T follicular helper cell (primary cell): Measurements from ENCODE around the gene PER2.

Source experiments
- DNase-seq: peaks from one replicate; pipeline ENCODE4 v3.0.0-alpha.2; 2020; ENCODE audit warnings: low read depth

Gene PER2

GRCh38 chr2:238250896-238251295, 37.5 kb downstream of the PER2 start:
- DNase-seq = no peak

GRCh38 chr2:238247841-238248453, 40.5 kb downstream of the PER2 start:
- DNase-seq = no peak

DNA sequence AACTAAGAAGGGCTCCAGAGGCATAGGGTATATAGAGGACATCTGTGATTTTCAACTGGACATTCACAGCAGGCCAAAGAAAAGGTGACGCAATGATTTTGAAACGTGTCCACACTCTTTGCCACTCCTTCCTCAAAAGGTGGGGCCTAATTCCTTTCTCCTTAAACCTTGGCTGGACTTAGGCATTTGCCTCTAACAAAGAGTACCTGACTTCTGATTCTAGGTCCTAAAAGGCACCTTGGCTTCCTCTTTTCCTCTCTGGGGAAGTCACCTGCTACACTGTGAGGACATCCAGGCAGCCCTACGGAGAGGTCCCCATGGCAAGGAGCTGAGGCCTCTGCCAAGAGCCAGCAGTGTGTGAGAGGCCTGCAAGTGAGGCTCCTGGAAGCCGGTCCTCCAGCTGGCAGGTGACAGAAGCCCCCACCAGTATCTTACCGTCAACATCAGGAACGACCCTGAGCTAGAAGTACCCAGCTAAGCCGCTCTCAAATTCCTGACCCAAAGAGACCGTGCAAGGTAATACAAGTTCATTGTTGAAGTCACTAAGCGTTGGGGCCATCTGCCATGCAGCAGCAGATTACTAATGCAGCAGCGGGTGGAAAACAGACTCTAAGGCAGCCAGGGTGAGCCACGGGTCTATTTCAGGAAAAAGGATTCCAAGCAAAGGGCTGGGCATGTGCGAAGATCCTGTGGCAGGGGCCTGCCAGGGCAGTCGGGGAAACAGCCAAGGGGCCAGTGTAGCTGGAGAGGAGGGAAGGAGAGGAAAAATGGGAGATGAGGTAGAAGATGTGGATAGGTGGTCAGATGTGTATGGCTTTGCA, 41.2 kb downstream of the PER2 start:
- DNase-seq = no peak

DNA sequence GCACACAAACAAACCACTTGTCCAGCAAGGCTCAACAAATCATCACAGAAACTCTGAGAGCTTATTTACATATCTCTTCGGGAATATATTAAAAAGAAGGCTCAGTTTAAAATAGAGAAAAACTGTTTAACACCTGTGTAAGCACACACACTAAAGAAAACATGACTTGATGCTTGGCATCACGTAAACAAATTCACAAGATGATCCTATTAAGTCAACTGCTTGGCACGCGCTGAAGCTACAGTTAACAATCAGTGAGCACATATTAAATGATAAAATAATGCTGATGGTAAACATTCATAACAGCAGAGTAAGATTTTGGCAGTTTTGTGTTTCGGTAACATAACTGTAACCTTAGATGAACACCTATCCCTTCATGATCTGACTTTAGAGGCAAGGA, 44.3 kb downstream of the PER2 start:
- no peak for DNase-seq

GRCh38 chr2:238243496-238244076, 44.8 kb downstream of the PER2 start:
- DNase-seq = no peak

DNA sequence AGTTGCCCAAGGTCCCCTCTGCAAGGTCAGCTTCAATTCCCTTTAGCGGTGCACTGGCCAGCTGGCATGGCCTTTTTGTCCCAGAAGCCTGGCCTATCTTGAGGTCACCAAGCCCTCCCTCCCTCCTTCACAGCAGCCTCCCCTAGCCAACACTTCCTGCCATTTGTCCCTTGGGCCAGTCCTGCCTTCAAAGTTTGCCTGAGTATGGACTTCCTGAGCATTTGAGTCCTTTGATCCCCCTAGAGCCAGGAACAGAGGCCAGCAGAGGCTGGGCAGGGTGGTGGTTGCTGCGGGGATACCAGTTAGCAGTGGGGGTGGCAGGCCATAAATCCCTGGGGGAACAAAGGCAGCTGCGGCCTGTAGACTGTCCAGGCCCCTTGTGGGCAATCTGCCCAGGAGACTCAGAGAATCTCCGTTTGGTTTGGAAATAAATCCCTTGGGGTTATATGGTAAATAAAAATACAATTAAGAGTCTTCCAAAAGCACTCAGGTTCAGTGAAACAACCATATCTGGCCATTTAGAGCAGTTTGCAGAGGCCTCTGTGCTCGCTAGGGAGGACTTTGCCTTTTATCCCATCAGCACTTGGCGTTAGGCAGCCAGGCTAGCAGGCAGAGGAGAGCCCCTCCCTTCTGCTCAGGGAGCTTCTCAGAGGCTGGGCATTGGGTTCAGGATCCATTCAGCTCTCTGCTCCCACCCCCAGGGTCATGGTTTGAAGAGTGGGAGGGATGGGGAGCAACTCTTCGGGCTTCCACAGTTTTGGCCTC, 45.5 kb downstream of the PER2 start:
- DNase-seq = no peak

DNA sequence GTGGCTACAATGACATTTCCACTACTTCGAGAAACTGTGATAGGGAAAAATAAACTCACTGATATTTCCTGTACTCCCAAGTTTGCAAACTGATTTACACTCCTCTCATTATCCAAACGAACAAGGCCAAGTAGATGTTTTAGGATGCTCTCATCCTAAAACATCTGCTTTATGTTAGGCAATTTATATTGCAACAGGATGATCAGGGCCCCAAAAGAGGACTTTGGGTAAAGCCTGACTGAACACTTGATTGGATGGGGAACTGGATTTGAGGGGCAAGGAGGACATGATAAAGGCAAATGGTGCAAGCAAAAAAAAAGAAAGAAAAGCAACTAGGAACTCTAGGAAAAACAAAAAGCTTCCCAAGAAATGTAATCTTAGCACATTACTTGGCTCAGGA, 46.4 kb downstream of the PER2 start:
- no peak for DNase-seq

- DNase-seq = no peak
These were observed 47.4 kb downstream of the PER2 start for GRCh38 chr2:238240757-238241711.

DNA sequence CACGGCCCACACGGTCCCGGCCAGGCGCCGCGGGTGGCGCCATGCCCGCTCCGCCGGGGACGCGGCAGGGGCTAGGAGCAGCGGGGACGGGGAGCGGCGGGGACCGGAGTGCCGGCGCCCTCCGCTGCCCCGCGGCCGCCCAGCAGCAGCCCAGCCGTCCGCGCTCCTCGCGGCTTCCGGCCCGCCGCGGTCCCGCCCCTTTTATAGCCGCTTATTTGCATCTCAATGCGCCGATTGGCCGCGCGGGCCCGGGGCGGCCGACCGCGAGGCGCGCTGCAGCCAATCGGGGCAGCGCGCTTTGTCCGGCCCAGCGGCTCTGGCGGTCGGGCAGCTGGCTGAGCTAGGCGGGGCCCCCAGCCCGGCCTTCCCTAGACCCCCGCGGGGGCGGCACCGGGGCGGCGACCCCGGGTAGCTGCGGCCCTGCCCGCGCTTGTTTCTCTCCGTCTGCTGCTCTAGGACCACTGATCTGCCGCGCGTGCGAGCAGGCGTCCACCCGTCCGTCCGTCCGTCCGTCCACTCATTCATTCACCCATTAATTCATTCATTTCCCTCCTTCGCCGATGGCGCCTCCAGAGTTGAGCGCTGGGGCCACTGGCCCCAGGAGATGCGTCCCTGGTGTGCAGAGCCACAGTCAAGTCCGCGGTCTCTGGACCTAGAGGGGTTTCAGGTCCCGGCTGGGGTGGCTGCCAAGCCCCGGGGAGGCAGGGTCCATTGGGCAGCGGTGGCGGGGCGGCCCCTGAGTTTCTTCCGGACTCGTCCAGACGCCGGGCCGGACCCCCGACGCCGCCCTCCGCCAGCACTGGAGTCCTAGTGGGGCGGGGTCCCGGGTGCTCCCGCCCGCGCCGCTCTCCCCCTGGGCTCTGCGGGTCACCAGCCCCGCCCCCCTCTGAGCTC, 48.3 kb downstream of the PER2 start, which contains the start of gene HES6:
TSS of gene HES6 (minus strand) at position 176 of the 894 bp plus-strand sequence. CDS start at position 43, 133 bp downstream.
- peak; percentile 56 for DNase-seq

DNA sequence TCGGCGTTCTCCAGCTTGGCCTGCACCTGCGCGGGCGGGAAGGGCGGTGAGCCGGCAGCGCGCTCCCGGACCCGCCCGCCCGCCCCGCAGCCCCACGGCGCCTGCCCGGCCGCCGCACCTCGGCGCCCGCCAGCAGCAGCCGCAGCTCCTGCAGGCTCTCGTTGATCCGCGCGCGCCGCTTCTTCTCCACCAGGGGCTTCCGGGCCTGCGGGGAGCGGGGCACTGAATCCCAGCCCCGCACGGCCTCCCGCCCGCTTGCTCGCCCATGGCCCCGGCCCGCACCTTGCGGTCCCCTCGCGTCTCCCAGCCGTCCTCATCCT, 48.9 kb downstream of the PER2 start:
- peak; percentile 18 for DNase-seq

- peak; percentile 34 for DNase-seq
These were observed 49.5 kb downstream of the PER2 start for GRCh38 chr2:238238766-238239542.

DNA sequence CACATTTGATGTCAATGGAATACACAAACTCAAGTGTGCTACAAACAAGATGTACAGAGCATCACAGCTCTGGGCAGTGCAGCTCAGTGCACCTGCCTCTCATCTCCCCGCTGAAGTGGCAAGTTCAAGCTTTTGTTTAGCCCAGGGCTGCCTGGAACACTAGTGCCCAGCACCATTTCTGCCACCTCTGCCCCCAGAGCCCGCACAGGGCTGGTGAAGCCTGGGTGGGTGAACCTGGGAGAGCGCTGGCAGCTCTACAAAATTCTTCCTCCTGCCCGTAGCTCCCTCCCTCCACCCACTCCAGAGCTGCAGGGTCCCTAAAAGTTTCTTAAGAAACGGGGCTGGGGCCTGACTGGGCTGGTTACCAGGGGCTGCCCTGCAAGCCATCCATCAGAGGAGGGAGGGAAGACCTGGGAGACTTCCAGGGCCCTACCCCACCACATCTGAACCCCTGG, 50.1 kb downstream of the PER2 start:
- no peak for DNase-seq

DNA sequence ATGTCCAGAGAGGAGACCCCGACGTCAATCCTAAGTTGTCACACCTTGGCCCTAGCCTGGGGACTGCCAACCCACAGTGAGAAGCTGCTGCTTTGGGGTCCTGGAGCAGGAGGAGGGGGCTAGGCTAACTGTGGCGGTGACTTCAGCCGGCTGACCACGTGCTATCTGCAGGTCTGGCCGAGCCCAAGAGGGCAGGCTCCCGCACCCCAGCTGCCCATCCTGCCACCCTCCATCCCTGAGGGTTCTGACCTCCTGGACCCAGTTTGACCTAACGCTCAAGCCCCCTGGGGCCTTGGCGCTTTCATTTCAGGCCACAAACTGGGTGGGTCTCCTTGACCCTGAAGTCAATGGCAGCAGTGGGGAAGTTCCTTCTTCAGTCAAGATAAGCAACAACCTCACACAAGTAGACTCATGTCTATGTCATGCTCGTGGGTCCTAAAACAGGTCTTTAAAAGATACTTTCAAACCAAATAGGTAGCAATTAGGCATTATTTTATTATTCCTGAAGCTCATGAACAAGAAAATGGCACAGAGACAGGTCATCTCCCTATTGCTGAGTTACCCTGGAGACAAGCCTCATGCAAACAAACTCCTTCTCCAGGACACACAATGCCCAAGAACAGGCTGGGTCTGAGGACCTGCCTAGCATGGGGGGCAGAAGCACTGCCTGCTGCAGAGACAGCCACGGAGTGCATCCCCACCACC, 50.8 kb downstream of the PER2 start:
- DNase-seq = no peak

GRCh38 chr2:238236571-238236970, 51.8 kb downstream of the PER2 start:
- no peak for DNase-seq

DNA sequence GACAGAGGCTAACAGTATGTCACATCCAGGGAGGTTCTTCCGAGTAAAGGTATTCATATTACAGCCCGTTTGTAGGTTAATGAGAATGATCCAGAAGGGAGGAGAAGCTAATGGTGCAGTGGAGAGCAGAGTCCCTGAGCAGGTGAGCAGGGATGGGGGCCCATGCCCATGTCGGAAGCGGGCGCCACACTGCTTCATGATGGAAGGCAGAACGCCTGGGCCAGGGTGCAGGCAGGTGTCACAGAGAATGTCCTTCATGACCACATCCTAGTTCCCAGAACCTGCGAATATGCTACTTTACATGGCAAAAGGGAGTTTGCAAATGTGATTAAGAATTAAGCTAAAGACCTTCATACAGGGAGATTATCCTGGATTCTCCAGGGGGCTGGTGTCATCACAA, 52.6 kb downstream of the PER2 start:
- no peak for DNase-seq

DNA sequence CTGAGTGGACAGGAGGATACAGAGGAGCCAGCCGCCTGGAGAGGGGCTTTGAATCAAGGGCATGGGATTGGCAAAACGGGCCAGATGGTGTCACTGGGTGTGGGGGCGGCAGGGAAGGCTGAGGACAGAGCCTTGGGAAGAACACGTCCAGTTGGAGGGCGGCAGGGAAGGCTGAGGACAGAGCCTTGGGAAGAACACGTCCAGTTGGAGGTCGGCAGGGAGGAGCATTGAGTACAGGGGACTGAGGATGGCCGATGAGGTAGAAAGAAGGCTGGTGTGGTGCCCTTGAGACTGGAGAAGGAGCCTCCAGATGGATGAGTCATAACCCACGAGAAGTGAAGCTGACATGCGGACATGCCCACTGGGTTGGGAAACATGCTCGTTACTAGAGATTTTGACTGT, 53.1 kb downstream of the PER2 start:
- no peak for DNase-seq

GRCh38 chr2:238233625-238234024, 54.8 kb downstream of the PER2 start:
- no peak for DNase-seq

- no peak for DNase-seq
These were observed 56.6 kb downstream of the PER2 start for GRCh38 chr2:238231809-238232208.
